HepG2 (cell line): ENCODE measurements around the gene ARHGAP19. TPM values are rescaled to one million over a fixed set of nuclear protein-coding genes. Genes with fewer than 3 reads are reported as not detected.

Experiments
- ATAC-seq: fragments of 200-7000 bp; cut with Tn5 transposase; 3 replicates; pipeline ENCODE4 v1.9.1; 2020; ENCODE audit warnings: mild to moderate bottlenecking, moderate library complexity
- BruUV-seq: library from RNA; stranded (reverse); fragments of 400-500 nt; replicated peaks from 2 replicates; lab custom pipeline; 2021; lab: Mats Ljungman, UMichigan
- CTCF ChIA-PET: fragments of 300-600 bp; formaldehyde crosslinking; extraction: SDS; loops from one replicate; lab custom pipeline; 2021; ENCODE audit warnings: low total read pairs, inconsistent platforms, low intra/inter-chr PET ratio; lab: Yijun Ruan, JAX
- POLR2A ChIA-PET: fragments of 350-600 bp; sonication (Branson Sonifier 250); formaldehyde crosslinking; loops from one replicate; lab custom pipeline; 2020; ENCODE audit warnings: antibody characterized with exemption, inconsistent platforms; lab: Yijun Ruan, JAX
- DNase-seq: peaks from one replicate; pipeline ENCODE4 v3.0.0-alpha.2; 2015; ENCODE audit warnings: low spot score
- FAIRE-seq: peaks from 3 replicates; lab custom pipeline; 2011; peaks lifted over from hg19 to GRCh38; lab: Jason Lieb, UNC
- H2AFZ ChIP-seq: one replicate; pipeline ENCODE4 v1.6.1; 2011; ENCODE audit warnings: low read length, inconsistent platforms
- H3K27ac ChIP-seq: fragments of 300-600 bp; 3 replicates; pipeline ENCODE4 v1.8.0; 2011; ENCODE audit warnings: mixed run types, mild to moderate bottlenecking, mixed read lengths, low read length, inconsistent platforms; ENCODE audit not compliant: insufficient read depth; ENCODE audit errors: extremely low read length
- H3K27me3 ChIP-seq, 2 experiments: fragments of 200-600 bp in 1 of 2; 2 replicates in 1 of 2; 3 replicates in 1 of 2; pipeline versions ENCODE4 v1.6.0 to v1.8.0; 2011; ENCODE audit warnings: low read length in 2 of 2, mild to moderate bottlenecking in 2 of 2, moderate library complexity in 2 of 2, inconsistent platforms in 1 of 2; ENCODE audit not compliant: insufficient read depth in 2 of 2, control insufficient read depth in 1 of 2
- H3K36me3 ChIP-seq, 2 experiments: fragments of 200-600 bp in 1 of 2; replicated peaks in 1 of 2; 2 replicates in 1 of 2; 3 replicates in 1 of 2; pipeline versions ENCODE4 v1.5.1 to v1.8.0; 2011; ENCODE audit warnings: low read length in 2 of 2, inconsistent platforms in 1 of 2; ENCODE audit not compliant: insufficient read depth in 2 of 2, control insufficient read depth in 1 of 2
- H3K4me1 ChIP-seq: 2 replicates; pipeline ENCODE4 v1.5.1; 2012; ENCODE audit warnings: low read length, inconsistent platforms; ENCODE audit not compliant: insufficient read depth
- H3K4me2 ChIP-seq: 2 replicates; pipeline ENCODE4 v1.6.0; 2011; ENCODE audit warnings: low read depth, low read length, inconsistent platforms
- H3K4me3 ChIP-seq, 3 experiments: fragments of 200-600 bp in 1 of 3; sonication (generic), shearing (Covaris generic) in 1 of 3; replicated peaks in 1 of 3; 2 replicates each; pipeline ENCODE4 v1.5.1; 2011 to 2016; ENCODE audit warnings: low read length in 3 of 3, inconsistent platforms in 2 of 3, low read depth in 2 of 3, mild to moderate bottlenecking in 2 of 3, control low read depth in 1 of 3, mixed read lengths in 1 of 3; ENCODE audit not compliant: insufficient read depth in 1 of 3
- H3K79me2 ChIP-seq: one replicate; pipeline ENCODE4 v1.6.1; 2011; ENCODE audit warnings: low read length, inconsistent platforms; ENCODE audit not compliant: insufficient read depth
- H3K9ac ChIP-seq: 2 replicates; pipeline ENCODE4 v1.6.0; 2011; ENCODE audit warnings: mild to moderate bottlenecking, low read depth, low read length, inconsistent platforms; ENCODE audit not compliant: insufficient read depth
- H3K9me3 ChIP-seq: 2 replicates; pipeline ENCODE4 v1.5.1; 2012; ENCODE audit warnings: mild to moderate bottlenecking, low read length
- H4K20me1 ChIP-seq: 2 replicates; pipeline ENCODE4 v1.6.0; 2011; ENCODE audit warnings: inconsistent platforms, mild to moderate bottlenecking, low read length, moderate library complexity; ENCODE audit not compliant: insufficient read depth
- KAT7 ChIP-seq: IDR thresholded peaks from 2 replicates; pipeline ENCODE4 v1.6.1; 2018; ENCODE audit warnings: borderline replicate concordance, missing compliant biosample characterization
- MTF1 ChIP-seq: sonication (generic); formaldehyde crosslinking; IDR thresholded peaks from 2 replicates; pipeline ENCODE4 v1.5.0; 2020; ENCODE audit warnings: missing genetic modification reagents
- RAD21 ChIP-seq: fragments of 450-650 bp; formaldehyde crosslinking; IDR thresholded peaks from 2 replicates; pipeline ENCODE4 v1.5.0; 2020; ENCODE audit warnings: mild to moderate bottlenecking
- RBAK ChIP-seq: sonication (generic); formaldehyde crosslinking; IDR thresholded peaks from 2 replicates; pipeline ENCODE4 v1.5.1; 2020; ENCODE audit warnings: mild to moderate bottlenecking, missing genetic modification reagents
- SMYD3 ChIP-seq: sonication (generic); formaldehyde crosslinking; IDR thresholded peaks from 2 replicates; pipeline ENCODE4 v1.8.1; 2023; ENCODE audit warnings: mild to moderate bottlenecking, missing genetic modification reagents
- WIZ ChIP-seq: sonication (generic); formaldehyde crosslinking; IDR thresholded peaks from 2 replicates; pipeline ENCODE4 v1.5.1; 2020; ENCODE audit warnings: mild to moderate bottlenecking, missing genetic modification reagents
- ZBTB1 ChIP-seq: sonication (generic); formaldehyde crosslinking; IDR thresholded peaks from 2 replicates; pipeline ENCODE4 v1.4.0; 2020; ENCODE audit warnings: missing genetic modification reagents, borderline replicate concordance
- WGBS: methylation state at CpG from one replicate; pipeline ENCODE4 v1.1.6; 2017; ENCODE audit warnings: low lambda C conversion rate; 5-methylcytosine and 5-hydroxymethylcytosine counted together
- in situ Hi-C: cut with HindIII; loops from 2 replicates; pipeline ENCODE4 v1.10.0; 2017; ENCODE audit warnings: low pct_unique_long_range_greater_than_20kb; ENCODE audit not compliant: extremely low pct_ligation_motif_present
- intact Hi-C: fragments of 100-400 bp; cut with micrococcal nuclease; formaldehyde crosslinking; loops from one replicate; pipeline ENCODE4 v1.10.0; 2022; ENCODE audit not compliant: unreplicated experiment
- polyA plus RNA-seq, 8 experiments: library from polyadenylated mRNA; depleted of rRNA in 3 of 8; stranded (reverse) in 7 of 8; unstranded in 1 of 8; fragments of >200 nt; fragmentation: Illumina TruSeq in 4 of 8; extraction: Trizol in 4 of 8; gene quantifications; 2 replicates each; pipeline versions ENCODE4 v1.2.1 to v1.2.3, GENCODE V29; 2011 to 2016; ENCODE audit warnings: low read depth in 4 of 8, missing spikeins in 1 of 8, mixed read lengths in 1 of 8; ENCODE audit not compliant: insufficient read depth in 1 of 8
- total RNA-seq, 5 experiments: library from RNA; depleted of rRNA; stranded (reverse); fragments of >200 nt; fragmentation: Illumina TruSeq; extraction: Trizol; gene quantifications; 2 replicates each; pipeline ENCODE4 v1.2.3, GENCODE V29; 2016; ENCODE audit warnings: low read depth in 1 of 5
- TF ChIP-seq, protein P1 (sequence below): sonication (generic); formaldehyde crosslinking; conservative IDR thresholded peaks from 2 replicates; pipeline ENCODE4 v1.8.0; 2022; ENCODE audit warnings: missing genetic modification reagents
- TF ChIP-seq, protein P2 (sequence below): sonication (generic); formaldehyde crosslinking; IDR thresholded peaks from 2 replicates; pipeline ENCODE4 v1.5.0; 2020; ENCODE audit warnings: mild to moderate bottlenecking, missing genetic modification reagents
- TF ChIP-seq, protein P3 (sequence below): sonication (generic); formaldehyde crosslinking; IDR thresholded peaks from 2 replicates; pipeline ENCODE4 v1.5.1; 2020; ENCODE audit warnings: mild to moderate bottlenecking, missing genetic modification reagents, moderate library complexity

The ARHGAP19 gene
- total and polyA plus RNA-seq, 2 of the 13 experiments (the other 11 are each of a cell fraction or from before 2014, with no cell fraction given): 7.6 to 10.0 TPM

DNA sequence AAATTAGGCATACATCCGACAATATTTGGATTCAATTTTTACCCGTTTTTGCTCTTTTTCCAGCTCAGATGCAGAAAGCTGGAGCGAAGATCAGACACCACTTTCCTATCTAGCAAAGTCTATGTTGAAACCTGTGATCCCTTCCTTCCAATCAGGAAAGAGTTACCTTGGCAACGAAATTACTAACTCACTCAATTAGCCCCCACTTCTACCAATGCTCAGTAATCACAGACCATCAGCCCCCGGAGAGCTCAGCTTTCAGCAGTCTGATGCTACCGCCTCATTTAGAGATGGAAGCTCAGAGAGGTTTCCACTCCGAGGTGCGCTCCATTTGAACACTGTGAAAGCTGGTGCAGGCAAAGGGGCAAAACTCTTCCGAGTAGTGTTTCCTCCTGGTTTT lies 33.3 kb upstream of the ARHGAP19 start:
- FAIRE-seq (no peak), DNase-seq (no peak), ATAC-seq (no peak)
- no peak overlapping the region for H2AFZ ChIP-seq
- no peaks in the 10 kb centered on the region for H3K27me3 ChIP-seq
- H4K20me1 ChIP-seq: no peaks in the 10 kb centered on the region
- TF ChIP-seq, protein P1, sequence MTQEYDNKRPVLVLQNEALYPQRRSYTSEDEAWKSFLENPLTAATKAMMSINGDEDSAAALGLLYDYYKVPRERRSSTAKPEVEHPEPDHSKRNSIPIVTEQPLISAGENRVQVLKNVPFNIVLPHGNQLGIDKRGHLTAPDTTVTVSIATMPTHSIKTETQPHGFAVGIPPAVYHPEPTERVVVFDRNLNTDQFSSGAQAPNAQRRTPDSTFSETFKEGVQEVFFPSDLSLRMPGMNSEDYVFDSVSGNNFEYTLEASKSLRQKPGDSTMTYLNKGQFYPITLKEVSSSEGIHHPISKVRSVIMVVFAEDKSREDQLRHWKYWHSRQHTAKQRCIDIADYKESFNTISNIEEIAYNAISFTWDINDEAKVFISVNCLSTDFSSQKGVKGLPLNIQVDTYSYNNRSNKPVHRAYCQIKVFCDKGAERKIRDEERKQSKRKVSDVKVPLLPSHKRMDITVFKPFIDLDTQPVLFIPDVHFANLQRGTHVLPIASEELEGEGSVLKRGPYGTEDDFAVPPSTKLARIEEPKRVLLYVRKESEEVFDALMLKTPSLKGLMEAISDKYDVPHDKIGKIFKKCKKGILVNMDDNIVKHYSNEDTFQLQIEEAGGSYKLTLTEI: no peak
- TF ChIP-seq SMYD3 (CRISPR knock-in tag) (no peak), ZBTB1 (CRISPR knock-in tag) (no peak)
- in situ Hi-C loops (no loop called here), intact Hi-C loops (no loop called here)
- peak overlapping the region; percentile 29 for H3K27ac ChIP-seq
- no peak overlapping the region for H3K9ac ChIP-seq
- H3K4me2 ChIP-seq: no peak overlapping the region
- H3K79me2 ChIP-seq: peaks cover 9% of the 10 kb centered on the region
- ChIA-PET CTCF (no interaction called here), POLR2A (interaction anchor here (1.1 kb wide), 1 partner anchor 9 kb away, joined by 3 read pairs; the partner anchor contains the start of gene FRAT2)
- 84% methylated on average over 9 of the region's 9 CpGs for WGBS
- no peaks in the 10 kb centered on the region for H3K36me3 ChIP-seq
- H3K9me3 ChIP-seq: no peaks in the 10 kb centered on the region
- H3K4me1 ChIP-seq: peaks cover 77% of the 10 kb centered on the region
- H3K4me3 ChIP-seq: no peak overlapping the region
- no TSS peak for BruUV-seq

DNA sequence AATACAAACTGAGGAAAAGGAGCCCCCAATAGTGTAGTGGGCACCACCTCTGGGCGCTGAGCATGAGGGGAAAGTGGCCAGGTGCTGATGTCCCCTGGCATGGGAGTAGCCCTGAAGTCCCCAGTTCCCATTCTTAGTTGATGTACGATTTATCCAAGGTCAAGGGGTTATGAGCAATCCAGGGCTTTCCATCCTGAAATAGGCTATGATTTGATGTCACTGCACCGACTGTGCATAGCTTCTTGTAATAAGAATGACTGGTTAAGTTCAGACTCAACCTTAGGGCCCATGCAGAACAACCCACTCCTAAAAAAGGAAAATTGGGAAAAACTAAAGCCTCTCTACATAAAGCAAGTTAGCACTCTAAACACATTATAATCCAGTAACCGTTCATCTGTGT lies 31.1 kb upstream of the ARHGAP19 start:
- Histone ChIP-seq H3K9ac (no peak overlapping the region), H3K4me3 (no peak overlapping the region), H3K27ac (no peak overlapping the region), H2AFZ (no peak overlapping the region), H3K27me3 (no peaks in the 10 kb centered on the region; a peak in 1 of 5 replicates), H3K4me1 (peaks cover 63% of the 10 kb centered on the region), H3K4me2 (no peak overlapping the region), H3K79me2 (no peaks in the 10 kb centered on the region), H4K20me1 (no peaks in the 10 kb centered on the region), H3K9me3 (no peaks in the 10 kb centered on the region), H3K36me3 (no peaks in the 10 kb centered on the region)
- 93% methylated on average over 4 of the region's 4 CpGs for WGBS
- ChIA-PET CTCF (no interaction called here), POLR2A (no interaction called here)
- intact Hi-C loops: no loop called here
- DNase-seq: no peak
- no peak for ATAC-seq
- BruUV-seq: no TSS peak
- in situ Hi-C loops: no loop called here
- no peak for FAIRE-seq
- no peak for TF ChIP-seq KAT7 (CRISPR knock-in tag)
- TF ChIP-seq RAD21 (CRISPR knock-in tag): no peak
- TF ChIP-seq RBAK (CRISPR knock-in tag): no peak
- no peak for TF ChIP-seq WIZ (CRISPR knock-in tag)
- TF ChIP-seq, protein P2, sequence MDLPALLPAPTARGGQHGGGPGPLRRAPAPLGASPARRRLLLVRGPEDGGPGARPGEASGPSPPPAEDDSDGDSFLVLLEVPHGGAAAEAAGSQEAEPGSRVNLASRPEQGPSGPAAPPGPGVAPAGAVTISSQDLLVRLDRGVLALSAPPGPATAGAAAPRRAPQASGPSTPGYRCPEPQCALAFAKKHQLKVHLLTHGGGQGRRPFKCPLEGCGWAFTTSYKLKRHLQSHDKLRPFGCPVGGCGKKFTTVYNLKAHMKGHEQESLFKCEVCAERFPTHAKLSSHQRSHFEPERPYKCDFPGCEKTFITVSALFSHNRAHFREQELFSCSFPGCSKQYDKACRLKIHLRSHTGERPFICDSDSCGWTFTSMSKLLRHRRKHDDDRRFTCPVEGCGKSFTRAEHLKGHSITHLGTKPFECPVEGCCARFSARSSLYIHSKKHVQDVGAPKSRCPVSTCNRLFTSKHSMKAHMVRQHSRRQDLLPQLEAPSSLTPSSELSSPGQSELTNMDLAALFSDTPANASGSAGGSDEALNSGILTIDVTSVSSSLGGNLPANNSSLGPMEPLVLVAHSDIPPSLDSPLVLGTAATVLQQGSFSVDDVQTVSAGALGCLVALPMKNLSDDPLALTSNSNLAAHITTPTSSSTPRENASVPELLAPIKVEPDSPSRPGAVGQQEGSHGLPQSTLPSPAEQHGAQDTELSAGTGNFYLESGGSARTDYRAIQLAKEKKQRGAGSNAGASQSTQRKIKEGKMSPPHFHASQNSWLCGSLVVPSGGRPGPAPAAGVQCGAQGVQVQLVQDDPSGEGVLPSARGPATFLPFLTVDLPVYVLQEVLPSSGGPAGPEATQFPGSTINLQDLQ (CRISPR knock-in tag): no peak
- TF ChIP-seq, protein P3, sequence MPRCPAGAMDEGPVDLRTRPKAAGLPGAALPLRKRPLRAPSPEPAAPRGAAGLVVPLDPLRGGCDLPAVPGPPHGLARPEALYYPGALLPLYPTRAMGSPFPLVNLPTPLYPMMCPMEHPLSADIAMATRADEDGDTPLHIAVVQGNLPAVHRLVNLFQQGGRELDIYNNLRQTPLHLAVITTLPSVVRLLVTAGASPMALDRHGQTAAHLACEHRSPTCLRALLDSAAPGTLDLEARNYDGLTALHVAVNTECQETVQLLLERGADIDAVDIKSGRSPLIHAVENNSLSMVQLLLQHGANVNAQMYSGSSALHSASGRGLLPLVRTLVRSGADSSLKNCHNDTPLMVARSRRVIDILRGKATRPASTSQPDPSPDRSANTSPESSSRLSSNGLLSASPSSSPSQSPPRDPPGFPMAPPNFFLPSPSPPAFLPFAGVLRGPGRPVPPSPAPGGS: no peak
- no peak for TF ChIP-seq MTF1
